ENCODE results near the gene MICAL2.

Gene MICAL2

GRCh38 chr11:12183827-12184620, 73.6 kb downstream of the MICAL2 start:
- H3K79me2 ChIP-seq (ENCODE audit: control insufficient read depth, insufficient read depth, low read length, unreplicated experiment): peaks cover 20% of the 10 kb centered on the region
- peaks cover 7% of the 10 kb centered on the region; the same call in 1 of the 2 replicates for H3K36me3 ChIP-seq (ENCODE audit: insufficient read depth, low read length)
- peak overlapping the region; percentile 97 for H3K27ac ChIP-seq (ENCODE audit: low read depth, low read length)
- peaks cover 43% of the 10 kb centered on the region for H3K4me1 ChIP-seq (ENCODE audit: control insufficient read depth, insufficient read depth, low read length, unreplicated experiment)
- H2AFZ ChIP-seq (ENCODE audit: low read length, unreplicated experiment): no peak overlapping the region
- no peaks in the 10 kb centered on the region for H3K27me3 ChIP-seq (ENCODE audit: insufficient read depth, low read length)
- peak overlapping the region; percentile 5; the same call in 1 of the 2 replicates for H3K4me3 ChIP-seq (ENCODE audit: low read depth, low read length)

DNA sequence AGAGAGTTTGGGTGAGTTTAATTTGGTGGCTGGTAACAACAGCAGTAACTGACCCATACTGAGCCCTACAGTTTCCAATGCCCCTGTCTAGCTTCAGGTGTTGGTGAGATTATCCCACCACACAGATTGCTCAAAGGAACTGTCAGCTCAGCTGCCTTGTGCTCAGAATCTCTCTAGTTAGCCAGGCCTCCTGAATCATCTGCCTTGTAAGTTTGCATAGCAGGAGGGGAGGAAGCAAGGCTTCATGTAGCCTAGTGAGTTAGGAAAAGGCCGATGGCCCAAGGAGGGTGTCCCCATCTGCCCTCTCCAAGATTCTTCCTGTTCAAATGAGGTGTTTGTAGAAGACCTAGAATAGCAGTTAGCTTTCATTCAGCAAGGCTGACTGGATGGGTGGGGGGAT, 74.3 kb downstream of the MICAL2 start:
- H3K36me3 ChIP-seq (ENCODE audit: insufficient read depth, low read length): peaks cover 7% of the 10 kb centered on the region; the same call in 1 of the 2 replicates
- H3K79me2 ChIP-seq (ENCODE audit: control insufficient read depth, insufficient read depth, low read length, unreplicated experiment): peaks cover 20% of the 10 kb centered on the region
- no peak overlapping the region for H2AFZ ChIP-seq (ENCODE audit: low read length, unreplicated experiment)
- no peaks in the 10 kb centered on the region for H3K27me3 ChIP-seq (ENCODE audit: insufficient read depth, low read length)
- peak overlapping the region; percentile 97 for H3K27ac ChIP-seq (ENCODE audit: low read depth, low read length)
- no peak overlapping the region for H3K4me3 ChIP-seq (ENCODE audit: low read depth, low read length)
- H3K4me1 ChIP-seq (ENCODE audit: control insufficient read depth, insufficient read depth, low read length, unreplicated experiment): peaks cover 43% of the 10 kb centered on the region

DNA sequence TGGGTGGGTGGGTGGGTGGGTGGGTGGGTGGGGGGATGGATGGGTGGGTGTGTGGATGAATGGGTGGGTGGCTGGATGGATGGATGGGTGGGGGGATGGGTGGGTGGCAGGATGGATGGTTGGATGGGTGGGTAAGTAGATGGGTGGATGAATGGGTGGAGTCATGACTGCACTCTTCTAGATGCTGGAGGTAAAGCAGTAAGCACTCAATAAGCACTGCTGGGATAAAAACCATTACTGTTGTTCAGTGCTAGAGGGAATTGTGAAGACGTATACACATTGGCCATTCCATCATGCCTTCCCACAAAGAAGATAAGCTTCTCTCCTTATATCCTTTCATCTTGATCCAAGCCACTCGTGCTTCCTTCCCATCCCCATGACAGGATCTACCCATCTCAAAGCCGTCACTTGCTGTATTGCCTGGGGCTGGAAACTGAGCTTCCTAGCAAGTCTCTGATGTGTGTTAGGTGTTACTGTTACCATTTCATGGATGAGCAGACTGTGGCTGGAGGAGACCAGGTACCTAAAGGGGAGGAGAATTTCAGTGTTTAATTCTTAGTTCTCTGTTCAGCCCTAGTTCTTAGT, 74.8 kb downstream of the MICAL2 start:
- Histone ChIP-seq H3K79me2 (ENCODE audit: control insufficient read depth, insufficient read depth, low read length, unreplicated experiment) (peaks cover 20% of the 10 kb centered on the region), H3K4me1 (ENCODE audit: control insufficient read depth, insufficient read depth, low read length, unreplicated experiment) (peaks cover 43% of the 10 kb centered on the region)

GRCh38 chr11:12185914-12186313, 75.5 kb downstream of the MICAL2 start:
- Histone ChIP-seq H3K79me2 (ENCODE audit: control insufficient read depth, insufficient read depth, low read length, unreplicated experiment) (peaks cover 16% of the 10 kb centered on the region), H2AFZ (ENCODE audit: low read length, unreplicated experiment) (no peak overlapping the region), H3K27ac (ENCODE audit: low read depth, low read length) (no peak overlapping the region)

More for the DNA sequence above, 74.8 kb downstream of the MICAL2 start:
- Histone ChIP-seq H3K27me3 (ENCODE audit: insufficient read depth, low read length) (no peaks in the 10 kb centered on the region), H2AFZ (ENCODE audit: low read length, unreplicated experiment) (no peak overlapping the region), H3K4me3 (ENCODE audit: low read depth, low read length) (no peak overlapping the region), H3K27ac (ENCODE audit: low read depth, low read length) (0 out of 2 replicates have a peak overlapping the region, but pooled peaks have one; percentile 14), H3K36me3 (ENCODE audit: insufficient read depth, low read length) (peaks cover 7% of the 10 kb centered on the region; the same call in 1 of the 2 replicates)

DNA sequence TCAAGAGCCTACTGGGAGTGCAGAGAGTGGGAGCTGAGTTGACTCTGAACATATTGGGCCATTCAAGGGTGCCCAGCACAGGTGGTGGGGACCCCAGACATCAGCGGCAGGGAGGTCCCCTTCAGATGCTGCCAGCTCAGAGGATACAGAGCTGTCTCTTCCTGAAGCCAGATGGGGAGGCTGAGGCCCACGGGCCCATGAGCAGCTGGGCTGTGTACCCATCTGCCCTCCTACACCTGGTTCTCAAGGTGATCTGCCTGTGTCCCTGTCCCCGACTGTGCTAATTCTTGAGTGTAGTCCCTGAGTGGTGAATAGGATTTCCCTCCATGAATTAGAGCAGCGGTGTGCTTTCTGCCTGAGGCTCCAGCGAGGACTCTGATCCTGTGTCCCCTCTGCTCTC, 76.3 kb downstream of the MICAL2 start:
- H3K79me2 ChIP-seq (ENCODE audit: control insufficient read depth, insufficient read depth, low read length, unreplicated experiment): peaks cover 16% of the 10 kb centered on the region
- H3K4me1 ChIP-seq (ENCODE audit: control insufficient read depth, insufficient read depth, low read length, unreplicated experiment): peaks cover 31% of the 10 kb centered on the region
- H3K27me3 ChIP-seq (ENCODE audit: insufficient read depth, low read length): no peaks in the 10 kb centered on the region
- H2AFZ ChIP-seq (ENCODE audit: low read length, unreplicated experiment): no peak overlapping the region
- no peak overlapping the region for H3K27ac ChIP-seq (ENCODE audit: low read depth, low read length)
- H3K36me3 ChIP-seq (ENCODE audit: insufficient read depth, low read length): peaks cover 7% of the 10 kb centered on the region; the same call in 1 of the 2 replicates
- no peak overlapping the region for H3K4me3 ChIP-seq (ENCODE audit: low read depth, low read length)

More at GRCh38 chr11:12185914-12186313, 75.5 kb downstream of the MICAL2 start:
- Histone ChIP-seq H3K4me1 (ENCODE audit: control insufficient read depth, insufficient read depth, low read length, unreplicated experiment) (peaks cover 39% of the 10 kb centered on the region), H3K27me3 (ENCODE audit: insufficient read depth, low read length) (no peaks in the 10 kb centered on the region), H3K4me3 (ENCODE audit: low read depth, low read length) (no peak overlapping the region), H3K36me3 (ENCODE audit: insufficient read depth, low read length) (peaks cover 7% of the 10 kb centered on the region; the same call in 1 of the 2 replicates)

DNA sequence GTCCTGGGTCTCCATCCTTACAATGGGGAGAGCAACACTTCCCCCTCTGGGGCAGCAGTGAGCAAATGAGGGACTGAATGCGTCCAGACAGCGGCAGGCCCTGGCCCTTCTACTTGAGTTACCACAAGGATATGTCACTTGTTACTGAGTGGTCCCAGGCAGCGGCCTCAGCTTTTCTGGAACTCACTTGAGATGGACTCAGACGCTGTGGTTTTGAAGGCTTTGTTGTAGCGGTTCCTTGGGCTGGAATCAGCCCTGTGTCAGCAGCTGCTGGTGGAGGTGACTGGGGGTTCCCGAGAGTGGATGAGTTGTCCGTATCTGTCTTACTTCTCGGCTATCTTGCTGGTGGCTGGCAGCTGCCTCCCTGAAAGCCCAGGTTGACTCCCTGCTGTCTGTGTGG, 77.0 kb downstream of the MICAL2 start:
- peaks cover 25% of the 10 kb centered on the region for H3K4me1 ChIP-seq (ENCODE audit: control insufficient read depth, insufficient read depth, low read length, unreplicated experiment)
- H3K36me3 ChIP-seq (ENCODE audit: insufficient read depth, low read length): peaks cover 7% of the 10 kb centered on the region; the same call in 1 of the 2 replicates
- peaks cover 16% of the 10 kb centered on the region for H3K79me2 ChIP-seq (ENCODE audit: control insufficient read depth, insufficient read depth, low read length, unreplicated experiment)
- H2AFZ ChIP-seq (ENCODE audit: low read length, unreplicated experiment): no peak overlapping the region
- no peaks in the 10 kb centered on the region for H3K27me3 ChIP-seq (ENCODE audit: insufficient read depth, low read length)
- H3K4me3 ChIP-seq (ENCODE audit: low read depth, low read length): no peak overlapping the region
- no peak overlapping the region for H3K27ac ChIP-seq (ENCODE audit: low read depth, low read length)

DNA sequence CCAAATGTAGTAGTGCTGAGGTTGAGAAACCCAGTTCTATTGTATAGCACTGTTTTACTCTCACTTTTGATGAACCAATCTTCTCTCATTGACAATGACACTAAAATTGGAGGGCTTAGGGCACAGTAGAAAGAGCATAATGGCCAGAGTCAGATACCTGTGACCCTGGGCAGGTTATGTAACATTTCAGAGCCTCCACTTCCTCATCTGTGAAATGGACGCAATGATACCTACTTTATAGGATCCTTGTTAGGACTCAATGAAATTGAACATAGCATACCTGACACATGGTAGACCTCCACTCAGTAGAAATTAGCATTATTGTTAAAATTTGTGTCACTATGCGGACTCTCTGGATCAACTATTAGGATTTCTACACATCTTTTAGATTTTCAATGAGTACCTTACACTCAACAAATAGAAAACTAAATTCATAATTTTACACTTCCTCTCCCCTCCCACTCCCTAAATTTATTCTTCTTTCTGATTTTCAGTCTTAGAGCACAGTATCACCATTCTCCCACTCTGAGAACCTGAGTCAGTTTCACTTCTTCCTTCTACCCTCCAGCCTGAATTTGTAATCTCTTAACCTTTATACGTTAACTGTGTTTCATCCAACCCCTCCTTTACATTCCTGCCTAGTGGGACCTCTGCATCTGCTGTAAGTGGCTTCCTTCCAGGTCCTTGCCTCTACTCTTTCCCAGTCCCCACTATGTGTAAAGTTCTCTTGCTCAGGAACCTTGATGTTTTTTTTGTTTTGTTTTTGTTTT, 78.3 kb downstream of the MICAL2 start:
- H3K79me2 ChIP-seq (ENCODE audit: control insufficient read depth, insufficient read depth, low read length, unreplicated experiment): peaks cover 16% of the 10 kb centered on the region

GRCh38 chr11:12189543-12190235, 79.3 kb downstream of the MICAL2 start:
- H3K36me3 ChIP-seq (ENCODE audit: insufficient read depth, low read length): peaks cover 7% of the 10 kb centered on the region; the same call in 1 of the 2 replicates
- peaks cover 8% of the 10 kb centered on the region for H3K79me2 ChIP-seq (ENCODE audit: control insufficient read depth, insufficient read depth, low read length, unreplicated experiment)
- H2AFZ ChIP-seq (ENCODE audit: low read length, unreplicated experiment): no peak overlapping the region

More for the DNA sequence above, 78.3 kb downstream of the MICAL2 start:
- Histone ChIP-seq H2AFZ (ENCODE audit: low read length, unreplicated experiment) (no peak overlapping the region), H3K4me1 (ENCODE audit: control insufficient read depth, insufficient read depth, low read length, unreplicated experiment) (peaks cover 11% of the 10 kb centered on the region), H3K36me3 (ENCODE audit: insufficient read depth, low read length) (peaks cover 7% of the 10 kb centered on the region; the same call in 1 of the 2 replicates), H3K4me3 (ENCODE audit: low read depth, low read length) (no peak overlapping the region), H3K27ac (ENCODE audit: low read depth, low read length) (no peak overlapping the region), H3K27me3 (ENCODE audit: insufficient read depth, low read length) (no peaks in the 10 kb centered on the region)

DNA sequence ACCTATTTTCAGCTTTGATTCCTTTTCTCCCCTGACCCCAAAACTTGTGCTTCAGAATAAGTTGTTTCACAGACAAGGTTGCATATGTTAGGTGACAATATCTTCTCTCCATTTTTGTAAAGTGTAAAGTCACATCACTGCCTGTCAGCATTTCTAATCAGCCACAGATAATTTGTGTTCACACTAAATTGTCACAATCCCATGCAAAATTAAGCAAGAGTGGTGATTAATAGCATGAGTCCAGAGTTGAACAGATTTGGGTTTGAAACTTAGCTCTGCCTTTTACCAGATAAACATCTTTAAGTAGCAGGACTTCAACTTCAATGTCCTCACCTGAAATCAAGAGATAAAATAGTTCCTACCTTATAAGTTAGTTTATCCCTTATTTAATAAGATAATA, 80.1 kb downstream of the MICAL2 start:
- Histone ChIP-seq H3K27ac (ENCODE audit: low read depth, low read length) (no peak overlapping the region), H3K36me3 (ENCODE audit: insufficient read depth, low read length) (peaks cover 7% of the 10 kb centered on the region; the same call in 1 of the 2 replicates), H3K79me2 (ENCODE audit: control insufficient read depth, insufficient read depth, low read length, unreplicated experiment) (peaks cover 8% of the 10 kb centered on the region), H3K27me3 (ENCODE audit: insufficient read depth, low read length) (no peaks in the 10 kb centered on the region), H2AFZ (ENCODE audit: low read length, unreplicated experiment) (no peak overlapping the region), H3K4me1 (ENCODE audit: control insufficient read depth, insufficient read depth, low read length, unreplicated experiment) (no peaks in the 10 kb centered on the region), H3K4me3 (ENCODE audit: low read depth, low read length) (no peak overlapping the region)

More at GRCh38 chr11:12189543-12190235, 79.3 kb downstream of the MICAL2 start:
- Histone ChIP-seq H3K4me1 (ENCODE audit: control insufficient read depth, insufficient read depth, low read length, unreplicated experiment) (peaks cover 2% of the 10 kb centered on the region), H3K27ac (ENCODE audit: low read depth, low read length) (no peak overlapping the region), H3K4me3 (ENCODE audit: low read depth, low read length) (no peak overlapping the region), H3K27me3 (ENCODE audit: insufficient read depth, low read length) (no peaks in the 10 kb centered on the region)
